Left renal cortex interstitium (tissue), 4 donors: ENCODE measurements around the gene TNFAIP3. TPM values are rescaled to one million over a fixed set of nuclear protein-coding genes. Genes with fewer than 3 reads are reported as not detected.
"Not testable (repeated sequence)": the region's sequence is repeated elsewhere in the genome, so short reads cannot be mapped to it uniquely, and the experiment has no call there.

Experiments used
- DNase-seq, 4 donors: peaks; one replicate each; pipeline ENCODE4 v3.0.0-alpha.2; 2013; ENCODE audit warnings: low read depth in 4 of 4, low spot score in 2 of 4, missing footprints in 1 of 4
- polyA plus RNA-seq, 4 donors: library from polyadenylated mRNA; unstranded; fragments of 120-200 nt; gene quantifications; one replicate each; pipeline ENCODE4 v1.2.1, GENCODE V29; 2013; ENCODE audit not compliant: insufficient read length in 4 of 4

The TNFAIP3 gene
- polyA plus RNA-seq, 4 donors = 7.5 to 9.3 (median 8.2) TPM

GRCh38 chr6:137877113-137877512 lies 10.1 kb downstream of the TNFAIP3 start:
- DNase-seq = no peak

GRCh38 chr6:137877606-137878005 lies 10.5 kb downstream of the TNFAIP3 start:
- no peak for DNase-seq

- no peak for DNase-seq
These were observed 11.0 kb downstream of the TNFAIP3 start for GRCh38 chr6:137878029-137878428.

GRCh38 chr6:137878486-137879285 lies 11.6 kb downstream of the TNFAIP3 start:
- DNase-seq = no peak

GRCh38 chr6:137879299-137879698 lies 12.2 kb downstream of the TNFAIP3 start:
- no peak for DNase-seq

- DNase-seq = no peak
These were observed 13.1 kb downstream of the TNFAIP3 start for GRCh38 chr6:137879885-137880745.

GRCh38 chr6:137880746-137881521 lies 13.9 kb downstream of the TNFAIP3 start:
- DNase-seq = no peak

- DNase-seq = no peak
These were observed 14.4 kb downstream of the TNFAIP3 start for GRCh38 chr6:137881522-137881886.

- no peak for DNase-seq
These were observed 15.3 kb downstream of the TNFAIP3 start for GRCh38 chr6:137882225-137882961.

GRCh38 chr6:137883400-137884148 lies 16.5 kb downstream of the TNFAIP3 start:
- DNase-seq = no peak

- DNase-seq = no peak
These were observed 17.3 kb downstream of the TNFAIP3 start for GRCh38 chr6:137884149-137884909.

GRCh38 chr6:137884910-137885229 lies 17.8 kb downstream of the TNFAIP3 start:
- DNase-seq = not testable (repeated sequence)

- not testable (repeated sequence) for DNase-seq
These were observed 19.2 kb downstream of the TNFAIP3 start for GRCh38 chr6:137886226-137886625.

- no peak for DNase-seq
These were observed 24.0 kb downstream of the TNFAIP3 start for GRCh38 chr6:137890983-137891537.

- DNase-seq = no peak
These were observed 25.2 kb downstream of the TNFAIP3 start for GRCh38 chr6:137892271-137892708.

GRCh38 chr6:137893181-137893580 lies 26.1 kb downstream of the TNFAIP3 start:
- DNase-seq = no peak

GRCh38 chr6:137893726-137894125 lies 26.7 kb downstream of the TNFAIP3 start:
- no peak for DNase-seq

GRCh38 chr6:137894378-137894777 lies 27.3 kb downstream of the TNFAIP3 start:
- not testable (repeated sequence) for DNase-seq
